Stimulated activated CD4-positive, alpha-beta T cell treated with anti-CD3 and anti-CD28 coated beads, TNF-alpha, amount 100 ng/mL, for 48 hours (primary cell): Measurements from ENCODE around the gene ADGRL1.
"Not testable (repeated sequence)": the region's sequence is repeated elsewhere in the genome, so short reads cannot be mapped to it uniquely, and the experiment has no call there.

Experiments used
- DNase-seq, 3 donors: peaks; one replicate each; pipeline ENCODE4 v3.0.0-alpha.2; 2020; ENCODE audit warnings: low read depth in 3 of 3

ADGRL1 gene

DNA sequence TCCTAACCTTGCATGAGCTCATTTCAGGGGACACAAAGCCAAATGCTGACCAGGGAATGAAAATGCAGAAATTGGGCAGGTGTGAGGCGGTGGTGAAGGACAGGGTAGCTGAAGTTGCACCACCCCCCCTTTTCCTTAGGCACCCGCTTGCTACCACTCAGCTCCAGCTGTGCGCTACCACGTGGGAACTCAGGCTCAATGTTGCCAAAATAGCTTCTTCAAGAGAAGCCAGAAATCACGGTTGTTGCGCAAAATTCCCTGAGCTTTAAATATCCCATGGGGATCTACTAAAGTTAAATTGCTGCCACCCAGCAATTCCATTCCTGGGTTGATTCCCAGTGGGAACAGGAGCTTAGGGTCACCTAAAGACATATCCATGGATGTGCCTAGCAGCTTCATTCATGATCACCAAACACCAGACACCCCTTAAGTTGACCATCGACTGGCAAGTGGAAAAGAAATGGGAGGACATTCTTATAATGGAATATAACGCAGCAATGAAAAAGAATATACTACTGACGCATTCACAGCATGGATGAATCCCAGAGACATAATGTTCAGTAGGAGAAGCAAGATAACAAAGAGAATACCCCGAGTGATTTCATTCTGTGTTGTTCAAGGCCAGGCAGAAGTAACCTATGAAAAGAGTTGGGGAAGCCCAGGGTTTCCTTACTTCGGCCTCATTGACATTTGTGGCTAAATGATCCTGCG, 12.8 kb upstream of the ADGRL1 start:
- DNase-seq = no peak

DNA sequence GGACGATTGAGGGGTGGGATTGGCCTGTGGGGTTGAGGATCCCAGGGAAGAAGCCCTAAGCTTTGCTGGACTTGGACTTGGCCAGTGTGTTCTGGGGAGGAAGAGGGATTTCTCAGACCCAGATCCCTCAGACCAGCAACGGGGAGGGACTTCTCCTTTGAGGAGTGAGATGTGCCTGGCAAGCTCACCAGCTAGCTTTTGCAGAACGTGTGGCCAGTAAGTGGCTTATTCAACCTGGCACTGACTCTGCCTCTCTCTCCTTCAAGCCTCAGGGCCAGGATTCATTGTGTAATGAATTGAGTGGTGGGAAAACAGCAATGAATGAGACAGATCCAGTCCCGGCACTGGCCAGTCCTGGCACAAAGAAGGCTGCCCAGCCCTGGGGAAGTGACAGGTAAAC, 11.9 kb upstream of the ADGRL1 start:
- not testable (repeated sequence) for DNase-seq

- DNase-seq = no peak
Measured at GRCh38 chr19:14214580-14214979, 8.6 kb upstream of the ADGRL1 start.

DNA sequence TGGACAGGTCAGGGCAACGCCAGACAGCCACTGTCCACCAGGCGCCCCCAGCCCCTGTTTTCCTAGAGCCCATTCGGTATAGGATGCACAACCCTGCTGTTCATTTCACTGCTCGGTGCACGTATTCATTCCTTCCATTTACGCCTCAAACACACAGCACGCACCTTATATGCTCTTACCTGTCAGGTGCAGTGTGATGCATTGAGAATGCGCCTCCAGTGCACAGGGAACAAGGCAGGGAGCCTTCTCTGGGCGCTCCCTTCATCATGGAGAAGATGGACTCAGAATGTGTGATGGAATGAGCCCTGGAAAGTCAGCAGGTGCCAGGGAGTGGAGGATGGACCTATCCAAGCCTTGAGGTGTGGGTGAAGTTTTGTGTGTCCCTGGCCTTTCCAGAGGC, 4.2 kb upstream of the ADGRL1 start:
- DNase-seq = not testable (repeated sequence)

GRCh38 chr19:14209401-14209800, 3.4 kb upstream of the ADGRL1 start:
- DNase-seq = not testable (repeated sequence)

DNA sequence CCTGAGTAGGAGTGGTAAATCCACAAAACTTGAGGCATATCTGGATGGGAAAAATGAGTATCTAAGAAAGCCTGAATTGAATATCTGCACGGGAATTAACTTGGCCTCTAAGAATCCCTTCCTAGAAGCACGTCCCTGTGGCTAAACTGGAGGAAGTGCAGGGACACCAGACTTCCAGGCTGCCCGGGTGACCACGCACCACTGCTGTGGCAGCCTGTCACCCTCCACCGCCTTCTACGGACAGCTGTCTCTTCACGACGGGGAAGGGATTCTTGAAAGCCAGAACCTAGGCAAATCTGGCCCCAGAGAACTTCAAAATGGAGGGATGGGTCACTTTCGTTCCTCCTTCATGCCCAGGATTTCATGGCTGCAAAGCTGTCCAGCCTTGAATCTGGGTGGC, 2.5 kb upstream of the ADGRL1 start:
- DNase-seq = not testable (repeated sequence)

DNA sequence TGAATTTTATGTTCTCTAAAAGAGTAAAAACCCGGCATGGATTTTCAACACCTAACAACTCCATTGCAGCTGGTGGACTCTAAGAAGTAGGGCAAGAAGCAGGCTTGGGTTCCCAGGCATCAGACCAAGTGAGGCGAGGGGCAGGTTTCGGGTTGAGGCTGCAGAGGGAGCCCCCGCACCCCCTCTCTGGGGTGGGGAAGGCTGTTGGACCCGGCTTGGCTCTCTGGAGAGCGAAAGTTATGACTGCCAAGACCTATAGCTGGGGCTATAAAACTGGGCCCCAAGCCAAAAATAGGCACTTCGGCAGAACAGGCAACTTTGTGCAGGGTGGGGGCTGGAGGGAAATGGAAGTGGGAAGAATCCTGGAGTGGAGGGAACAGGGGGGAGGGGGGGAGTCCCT, 1.8 kb upstream of the ADGRL1 start:
- DNase-seq = not testable (repeated sequence)

DNA sequence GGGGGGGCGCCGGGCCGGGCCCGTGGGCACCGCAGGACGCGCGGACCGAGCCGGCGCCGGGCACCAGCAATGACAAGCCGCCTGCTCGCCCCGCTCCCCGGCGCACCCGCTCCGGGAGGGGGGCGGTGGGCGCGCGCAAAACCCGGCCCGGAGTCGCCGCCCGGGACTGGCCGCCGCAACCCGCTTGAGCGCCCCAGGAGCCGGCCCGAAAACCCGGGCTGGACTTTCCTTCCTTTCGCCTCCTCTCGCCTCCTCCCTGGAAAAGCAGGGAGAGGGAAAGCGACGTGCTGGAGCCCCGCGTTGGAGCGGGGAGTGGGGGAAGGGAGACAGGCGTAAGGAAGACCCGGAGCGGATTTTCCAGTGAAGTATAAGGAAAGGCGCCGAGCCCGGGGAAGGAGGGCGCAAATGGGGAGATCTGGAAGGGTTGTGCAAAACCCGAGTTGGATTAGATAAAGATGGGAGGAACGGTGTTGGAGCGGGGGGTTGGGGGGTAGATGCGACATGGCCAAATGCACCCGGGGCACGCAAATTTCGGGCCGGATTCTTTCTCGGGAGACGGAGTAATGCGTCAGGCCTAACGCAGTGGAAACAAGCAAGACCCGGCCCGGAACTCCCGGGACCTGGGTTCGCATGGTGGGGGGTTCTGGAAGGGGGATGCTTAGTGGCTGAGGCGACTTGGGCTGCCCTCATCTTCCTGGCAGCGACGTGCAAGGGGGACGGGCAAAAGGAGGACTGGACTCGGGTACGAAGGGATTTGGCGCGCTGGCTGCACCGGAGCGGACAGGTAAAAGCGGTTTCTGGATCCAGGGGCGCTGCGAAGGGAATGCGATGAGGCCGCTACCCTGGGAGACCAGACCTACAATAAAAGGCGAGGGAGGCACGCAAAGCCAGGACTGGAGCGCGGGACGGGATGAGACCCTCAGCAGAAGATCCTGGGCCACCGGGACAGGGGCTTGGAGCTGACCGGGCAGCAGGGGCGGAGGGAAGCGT, 1.1 kb upstream of the ADGRL1 start:
- peak; percentile 56 to 74 (median 72) for DNase-seq

DNA sequence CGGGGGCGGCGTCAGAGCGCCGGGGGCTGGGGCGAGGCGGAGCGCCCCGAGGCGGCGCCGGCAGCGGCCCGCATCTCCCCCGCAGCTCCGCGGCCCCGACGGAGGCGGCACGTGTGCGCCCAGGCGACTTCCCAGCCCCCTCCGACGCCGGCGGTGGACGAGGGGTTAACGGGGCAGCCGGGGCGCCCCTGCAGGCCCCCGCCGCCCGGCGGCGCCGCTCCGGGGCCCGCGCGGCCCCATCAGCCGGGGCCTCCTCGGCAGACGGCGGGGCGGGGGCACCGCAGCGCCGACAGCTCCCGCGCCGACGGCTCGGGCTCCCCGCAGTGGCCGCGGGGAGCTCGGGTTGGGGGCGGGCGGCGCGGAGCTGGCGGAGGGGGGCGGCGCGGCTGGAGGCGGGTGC, 339 bp upstream of the ADGRL1 start:
- DNase-seq = not testable (repeated sequence)

DNA sequence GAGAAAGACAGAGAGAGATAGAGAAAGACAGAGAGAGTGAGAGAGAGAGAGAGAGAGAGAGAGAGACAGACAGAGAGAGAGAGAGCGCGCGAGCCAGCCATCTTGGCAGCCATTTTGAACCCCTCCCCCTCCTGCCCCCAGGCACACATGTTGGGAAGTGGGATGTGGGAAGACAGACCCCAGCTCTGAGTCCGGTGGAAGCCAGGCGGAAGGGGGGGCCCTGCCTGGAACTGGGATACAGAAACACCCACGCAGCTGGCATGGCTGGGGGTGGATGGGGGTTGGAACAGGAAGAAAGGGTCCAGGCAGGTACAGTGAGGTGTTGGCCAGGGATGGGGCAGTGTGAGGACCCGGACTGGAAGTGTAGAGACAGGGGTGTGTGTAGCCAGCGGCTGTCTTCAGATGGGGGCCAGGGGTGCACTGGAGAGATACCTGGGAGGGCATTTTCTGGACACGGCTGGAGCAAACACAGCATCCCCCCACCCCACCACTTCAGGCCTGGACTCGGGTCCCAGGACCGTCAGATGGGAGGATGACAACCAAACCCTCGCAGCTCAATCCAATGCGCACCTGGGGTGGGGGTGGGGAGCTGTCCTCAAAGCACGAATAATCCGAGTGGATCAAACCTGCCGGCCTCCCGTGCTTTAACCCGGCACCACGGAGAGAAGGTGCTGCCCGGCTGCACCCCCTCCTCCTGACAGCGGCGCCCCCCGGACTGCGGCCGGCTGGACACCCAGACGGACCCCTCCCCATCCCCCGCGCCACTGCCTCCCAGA, 1.1 kb downstream of the ADGRL1 start:
- not testable (repeated sequence) for DNase-seq

GRCh38 chr19:14204219-14204618, 1.8 kb downstream of the ADGRL1 start:
- DNase-seq = not testable (repeated sequence)

GRCh38 chr19:14203788-14204187, 2.2 kb downstream of the ADGRL1 start:
- not testable (repeated sequence) for DNase-seq

DNA sequence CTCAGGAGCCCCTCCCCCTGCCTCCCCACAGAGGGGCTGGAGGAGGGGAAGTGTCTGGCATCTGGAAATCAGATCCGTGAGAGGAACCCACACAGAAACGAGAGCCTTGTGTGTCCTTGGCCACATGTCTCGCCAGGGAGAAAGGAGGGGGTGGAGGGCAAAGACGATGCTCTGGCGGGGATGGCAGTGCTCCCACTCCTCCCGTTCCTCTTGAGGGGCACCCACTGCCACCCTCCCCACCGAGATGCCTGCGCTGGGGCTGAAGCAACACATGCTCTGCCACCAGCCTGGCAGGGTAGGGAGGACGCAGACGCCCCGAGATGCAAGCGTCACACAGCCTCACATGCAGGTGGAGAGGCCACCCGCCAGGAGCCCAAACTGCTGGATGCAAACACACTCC, 2.8 kb downstream of the ADGRL1 start:
- no peak for DNase-seq

DNA sequence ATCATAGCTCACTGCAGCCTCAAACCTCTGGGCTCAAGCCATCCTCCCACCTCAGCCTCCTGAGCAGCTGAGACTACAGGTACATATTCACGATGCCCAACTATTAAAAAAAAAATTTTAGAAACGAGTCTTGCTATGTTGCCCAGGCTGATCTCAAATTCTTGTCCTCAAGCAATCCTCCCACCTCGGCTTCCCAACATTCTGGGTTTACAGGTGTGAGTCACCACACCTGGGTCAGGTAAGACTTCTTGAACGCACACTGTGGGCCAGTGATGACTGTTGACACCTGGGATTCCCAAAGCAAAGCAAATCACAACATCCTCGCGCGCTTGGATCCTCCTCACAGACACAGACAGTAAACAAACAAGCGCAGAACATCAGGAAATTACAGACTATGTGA, 4.5 kb downstream of the ADGRL1 start:
- DNase-seq = not testable (repeated sequence)

DNA sequence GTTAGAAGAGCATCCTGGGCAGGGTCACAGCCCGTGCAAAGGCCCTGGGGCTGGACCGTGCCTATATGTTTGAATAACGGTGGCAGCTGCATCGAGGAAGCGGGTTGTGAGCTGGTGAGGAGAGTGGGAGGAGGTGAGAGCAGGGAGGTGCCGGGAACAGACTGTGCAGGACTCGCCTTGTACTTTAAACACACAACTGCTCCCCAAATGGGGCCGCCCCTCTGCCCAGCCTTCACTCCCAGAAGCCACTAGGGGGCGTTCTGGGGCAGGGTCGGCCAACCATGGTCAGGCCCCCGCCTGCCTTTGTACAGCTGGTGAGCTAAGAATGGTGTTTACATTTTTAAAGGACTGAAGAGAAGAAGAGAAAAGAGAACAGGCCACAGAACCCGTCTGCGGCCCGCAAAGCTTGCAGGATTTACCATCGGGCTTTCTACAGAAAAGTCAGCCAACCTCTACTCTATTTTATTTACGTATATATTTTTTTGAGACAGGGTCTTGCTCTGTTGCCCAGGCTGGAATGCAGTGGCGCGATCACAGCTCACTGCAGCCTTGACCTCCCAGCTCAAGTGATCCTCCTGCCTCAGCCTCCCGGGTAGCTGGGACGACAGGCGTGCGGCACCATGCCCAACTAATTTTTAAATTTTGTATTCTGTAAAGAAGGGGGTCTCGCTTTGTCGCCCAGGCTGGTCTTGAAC, 5.7 kb downstream of the ADGRL1 start:
- DNase-seq = peak; percentile 42 to 47 (median 47)

- DNase-seq = no peak
Measured at GRCh38 chr19:14198384-14199376, 7.3 kb downstream of the ADGRL1 start.

GRCh38 chr19:14197882-14198281, 8.1 kb downstream of the ADGRL1 start:
- no peak for DNase-seq

GRCh38 chr19:14197288-14197687, 8.7 kb downstream of the ADGRL1 start:
- not testable (repeated sequence) for DNase-seq

DNA sequence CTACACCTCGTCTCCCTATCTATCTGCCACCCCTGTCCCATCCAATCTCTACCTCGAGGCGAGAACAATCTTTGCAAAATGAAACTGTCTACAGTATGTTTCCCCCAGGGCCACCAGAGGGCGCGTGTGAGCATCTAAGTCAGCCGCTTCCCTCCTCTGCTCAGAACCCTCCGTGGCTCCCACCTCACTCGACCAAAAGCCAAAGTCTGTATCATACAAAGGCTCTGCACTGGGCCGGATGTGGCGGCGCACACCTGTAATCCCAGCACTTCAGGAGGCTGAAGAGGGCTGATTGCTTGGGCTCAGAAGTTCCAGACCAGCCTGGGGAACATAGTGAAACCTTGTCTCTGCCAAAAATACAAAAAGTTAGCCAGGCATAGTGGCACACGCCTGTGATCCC, 9.9 kb downstream of the ADGRL1 start:
- peak; percentile 38 to 77 (median 72) for DNase-seq

DNA sequence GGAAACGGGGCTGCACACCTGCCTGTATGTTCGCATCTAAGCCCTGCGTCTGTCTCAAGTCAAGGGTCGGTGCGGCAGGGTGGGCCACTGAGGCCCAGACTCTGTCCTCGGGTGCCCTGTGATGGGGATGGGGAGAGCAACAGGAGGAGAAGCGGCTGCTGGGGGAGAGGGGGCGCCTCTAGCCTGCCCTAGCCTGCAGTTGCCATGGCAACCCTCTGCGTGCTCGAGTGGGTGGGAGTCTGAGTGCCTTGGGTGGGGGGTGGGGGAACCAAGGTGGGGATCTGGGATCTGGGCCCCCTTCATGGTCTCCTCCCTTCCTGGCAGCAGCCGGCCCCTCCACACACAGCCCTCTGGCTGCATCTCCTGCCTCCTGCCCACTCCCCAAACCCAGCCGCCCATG, 10.8 kb downstream of the ADGRL1 start:
- DNase-seq = not testable (repeated sequence)
